Thyroid gland (tissue), 4 donors: ENCODE measurements around the gene ERBB3. TPM values are rescaled to one million over a fixed set of nuclear protein-coding genes. Genes with fewer than 3 reads are reported as not detected.
A peak's percentile ranks its signal among the peaks of the same experiment; 100 is the strongest.
"Not testable (repeated sequence)": the region's sequence is repeated elsewhere in the genome, so short reads cannot be mapped to it uniquely, and the experiment has no call there.

Experiments
- DNase-seq, 2 donors: peaks; one replicate each; pipeline ENCODE4 v3.0.0-alpha.2; 2019
- H3K27ac ChIP-seq, 3 donors: fragments of 200-600 bp; sonication (generic); 1 replicate in 2 of 3; 2 replicates in 1 of 3; pipeline ENCODE4 v1.5.1; 2016 to 2019; ENCODE audit warnings: mild to moderate bottlenecking in 1 of 3, moderate library complexity in 1 of 3
- H3K27me3 ChIP-seq: fragments of 200-600 bp; sonication (generic); one replicate; pipeline ENCODE4 v1.5.1; 2019
- H3K36me3 ChIP-seq, 2 donors: fragments of 200-600 bp; sonication (generic); one replicate each; pipeline ENCODE4 v1.5.1; 2016 to 2019
- H3K4me1 ChIP-seq, 2 donors: fragments of 200-600 bp; sonication (generic); one replicate each; pipeline ENCODE4 v1.5.1; 2017 to 2019
- H3K4me3 ChIP-seq, 3 donors: fragments of 200-600 bp; sonication (generic); replicated peaks in 1 of 3; 1 replicate in 2 of 3; 2 replicates in 1 of 3; pipeline ENCODE4 v1.5.1; 2016; ENCODE audit warnings: mild to moderate bottlenecking in 1 of 3
- H3K9me3 ChIP-seq: fragments of 200-600 bp; sonication (generic); one replicate; pipeline ENCODE4 v1.5.1; 2017
- POLR2A ChIP-seq, 2 donors: fragments of 450-650 bp; IDR thresholded peaks; one replicate each; pipeline ENCODE4 v1.6.1; 2017; ENCODE audit warnings: antibody characterized with exemption in 2 of 2, mild to moderate bottlenecking in 2 of 2, moderate library complexity in 1 of 2
- WGBS, 2 donors: methylation state at CpG; one replicate each; pipeline ENCODE4 v1.1.5; 2017; 5-methylcytosine and 5-hydroxymethylcytosine counted together
- intact Hi-C: fragments of 100-400 bp; cut with DNase I; formaldehyde crosslinking; loops from one replicate; pipeline ENCODE4 v1.15.1; 2023
- total RNA-seq, 4 donors: library from RNA; depleted of rRNA; stranded (reverse); fragments of >200 nt; gene quantifications; one replicate each; pipeline ENCODE4 v1.2.3, GENCODE V29; 2016
- TF ChIP-seq, protein P1 (sequence below), 6 experiments: fragments of 200-600 bp in 3 of 6; fragments of 450-650 bp in 3 of 6; sonication (generic) in 3 of 6; IDR thresholded peaks; one replicate each; pipeline ENCODE4 v1.5.1; 2016 to 2019; ENCODE audit warnings: antibody characterized with exemption in 6 of 6, mild to moderate bottlenecking in 2 of 6, inconsistent platforms in 1 of 6, moderate library complexity in 1 of 6

Gene ERBB3
- total RNA-seq, 4 donors from 2014 or later = 14.7 to 30.0 (median 20.4) TPM

DNA sequence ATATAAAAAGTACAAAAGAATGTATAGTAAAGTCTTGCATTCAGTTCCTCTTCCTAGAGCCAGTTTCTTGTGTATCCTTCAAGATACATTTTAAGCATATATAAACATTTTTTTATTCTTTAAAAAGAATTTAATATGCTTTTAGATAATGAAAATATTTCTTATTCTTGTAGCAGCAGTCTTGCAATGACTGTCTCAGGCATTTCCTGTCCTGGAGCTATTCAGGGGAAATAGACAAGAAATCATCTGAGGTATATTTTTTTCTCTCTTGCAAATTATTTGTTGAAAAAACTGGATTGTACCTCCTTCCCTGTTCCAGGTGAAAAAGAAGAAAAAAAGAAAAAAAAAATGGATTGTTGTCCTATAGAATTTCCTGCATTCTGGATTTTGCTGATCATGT, 17.0 kb upstream of the ERBB3 start:
- H3K36me3 ChIP-seq = no peaks in the 10 kb centered on the region
- intact Hi-C loops = no loop called here
- H3K4me1 ChIP-seq = no peaks in the 10 kb centered on the region
- no peak overlapping the region for H3K4me3 ChIP-seq
- H3K9me3 ChIP-seq = no peaks in the 10 kb centered on the region
- no peak overlapping the region for H3K27ac ChIP-seq
- no peak for DNase-seq
- TF ChIP-seq, protein P1, sequence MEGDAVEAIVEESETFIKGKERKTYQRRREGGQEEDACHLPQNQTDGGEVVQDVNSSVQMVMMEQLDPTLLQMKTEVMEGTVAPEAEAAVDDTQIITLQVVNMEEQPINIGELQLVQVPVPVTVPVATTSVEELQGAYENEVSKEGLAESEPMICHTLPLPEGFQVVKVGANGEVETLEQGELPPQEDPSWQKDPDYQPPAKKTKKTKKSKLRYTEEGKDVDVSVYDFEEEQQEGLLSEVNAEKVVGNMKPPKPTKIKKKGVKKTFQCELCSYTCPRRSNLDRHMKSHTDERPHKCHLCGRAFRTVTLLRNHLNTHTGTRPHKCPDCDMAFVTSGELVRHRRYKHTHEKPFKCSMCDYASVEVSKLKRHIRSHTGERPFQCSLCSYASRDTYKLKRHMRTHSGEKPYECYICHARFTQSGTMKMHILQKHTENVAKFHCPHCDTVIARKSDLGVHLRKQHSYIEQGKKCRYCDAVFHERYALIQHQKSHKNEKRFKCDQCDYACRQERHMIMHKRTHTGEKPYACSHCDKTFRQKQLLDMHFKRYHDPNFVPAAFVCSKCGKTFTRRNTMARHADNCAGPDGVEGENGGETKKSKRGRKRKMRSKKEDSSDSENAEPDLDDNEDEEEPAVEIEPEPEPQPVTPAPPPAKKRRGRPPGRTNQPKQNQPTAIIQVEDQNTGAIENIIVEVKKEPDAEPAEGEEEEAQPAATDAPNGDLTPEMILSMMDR (IDR thresholded peaks at IDR 0.05) = no peak
- no peak for TF ChIP-seq POLR2A (IDR thresholded peaks at IDR 0.05)
- no peaks in the 10 kb centered on the region for H3K27me3 ChIP-seq

DNA sequence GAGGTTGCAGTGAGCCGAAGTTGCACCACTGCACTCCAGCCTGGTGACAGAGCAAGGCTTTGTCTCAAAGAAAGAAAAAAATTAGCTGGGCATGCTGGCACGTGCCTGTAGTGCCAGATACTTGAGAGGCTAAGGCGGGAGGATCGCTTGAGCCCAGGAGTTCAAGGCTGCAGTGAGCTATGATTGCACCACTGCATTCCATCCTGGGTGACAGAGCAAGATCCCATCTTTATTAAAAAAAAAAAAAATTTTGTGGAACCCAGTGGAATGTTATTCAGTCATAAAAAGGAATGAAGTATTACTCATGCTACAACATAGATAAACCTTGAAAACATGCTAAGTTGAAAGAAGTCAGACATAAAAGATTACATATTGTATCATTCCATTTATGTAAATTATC, 8.3 kb upstream of the ERBB3 start:
- no peaks in the 10 kb centered on the region for H3K4me1 ChIP-seq
- intact Hi-C loops = no loop called here
- H3K27ac ChIP-seq = no peak overlapping the region
- no peaks in the 10 kb centered on the region for H3K9me3 ChIP-seq
- H3K27me3 ChIP-seq = no peaks in the 10 kb centered on the region
- WGBS, 2 donors = 62 to 69% methylated on average over 4 of the region's 4 CpGs
- DNase-seq = no peak
- TF ChIP-seq POLR2A (IDR thresholded peaks at IDR 0.05) = no peak
- TF ChIP-seq, protein P1 (IDR thresholded peaks at IDR 0.05) = no peak
- H3K36me3 ChIP-seq = no peaks in the 10 kb centered on the region
- H3K4me3 ChIP-seq = no peak overlapping the region

DNA sequence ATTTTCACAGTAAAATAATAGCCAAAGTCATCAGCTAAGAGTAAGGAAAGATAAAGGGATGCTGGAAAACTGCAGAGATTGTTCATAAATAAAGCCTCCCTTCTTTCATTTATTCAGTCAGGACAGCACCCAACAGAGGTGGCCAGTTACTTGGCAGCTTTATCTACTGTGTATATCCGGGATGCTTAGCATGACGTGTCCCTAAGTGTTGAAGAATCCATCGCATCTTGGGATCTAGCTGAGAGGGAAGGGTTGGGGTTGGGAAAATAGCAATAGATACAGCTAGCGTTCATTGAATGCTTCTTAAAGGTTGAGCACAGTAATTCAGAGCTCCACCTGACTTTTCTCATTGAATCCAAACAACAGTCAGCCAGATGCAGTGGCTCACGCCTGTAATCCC, 5.6 kb upstream of the ERBB3 start:
- H3K4me1 ChIP-seq = peaks cover 0 to 3% of the 10 kb centered on the region in 2 donors
- TF ChIP-seq, protein P1 (IDR thresholded peaks at IDR 0.05) = no peak
- no peak for TF ChIP-seq POLR2A (IDR thresholded peaks at IDR 0.05)
- H3K27ac ChIP-seq = no peak overlapping the region
- H3K36me3 ChIP-seq = no peaks in the 10 kb centered on the region
- 87 to 92% methylated on average over 5 of the region's 5 CpGs for WGBS, 2 donors
- H3K9me3 ChIP-seq = no peaks in the 10 kb centered on the region
- no peak for DNase-seq
- no peaks in the 10 kb centered on the region for H3K27me3 ChIP-seq
- intact Hi-C loops = no loop called here
- no peak overlapping the region for H3K4me3 ChIP-seq

DNA sequence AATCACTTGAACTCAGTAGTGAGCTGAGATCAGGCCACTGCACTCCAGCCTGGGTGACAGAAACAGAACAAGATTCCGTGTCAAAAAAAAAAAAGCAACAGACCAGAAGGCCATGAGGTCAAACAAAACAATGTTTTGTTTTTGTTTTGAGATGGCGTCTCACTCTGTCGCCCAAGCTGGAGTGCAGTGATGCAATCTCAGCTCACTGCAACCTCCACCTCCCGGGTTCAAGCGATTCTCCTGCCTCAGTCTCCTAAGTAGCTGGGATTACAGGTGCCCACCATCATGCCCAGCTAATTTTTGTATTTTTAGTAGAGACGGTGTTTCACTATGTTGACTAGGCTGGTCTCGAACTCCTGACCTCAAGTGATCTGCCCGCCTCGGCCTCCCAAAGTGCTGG, 2.0 kb upstream of the ERBB3 start:
- 72 to 77% methylated on average over 9 of the region's 9 CpGs for WGBS, 2 donors
- DNase-seq, H3K36me3 ChIP-seq, H3K27me3 ChIP-seq, H3K9me3 ChIP-seq, intact Hi-C loops, H3K4me3 ChIP-seq, H3K27ac ChIP-seq: not testable (repeated sequence)
- peaks cover 3 to 12% of the 10 kb centered on the region in 2 donors for H3K4me1 ChIP-seq

DNA sequence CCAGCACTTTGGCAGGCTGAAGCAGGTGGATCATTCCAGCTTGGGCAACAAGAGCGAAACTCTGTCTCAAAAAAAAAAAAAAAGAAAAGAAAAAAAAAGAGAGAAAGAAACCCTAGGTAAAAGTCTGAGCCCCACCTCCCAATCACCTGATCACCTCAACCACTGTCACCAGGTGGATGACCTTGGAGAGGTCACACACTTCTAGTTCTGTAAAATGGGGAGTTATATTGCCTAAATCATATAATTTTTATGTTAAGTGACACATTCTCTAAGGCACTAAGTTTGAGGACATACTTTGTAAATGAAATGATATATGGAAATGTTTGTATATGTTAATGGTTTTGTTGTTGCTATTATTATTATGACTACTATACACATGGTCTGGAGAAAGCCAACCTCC, 1.5 kb upstream of the ERBB3 start:
- TF ChIP-seq, protein P1 (IDR thresholded peaks at IDR 0.05) = no peak
- TF ChIP-seq POLR2A (IDR thresholded peaks at IDR 0.05) = no peak
- H3K27me3 ChIP-seq = no peaks in the 10 kb centered on the region
- peak overlapping the region in 2 of 3 donors; percentile 83 to 91 for H3K27ac ChIP-seq
- WGBS, 2 donors = 96 to 100% methylated on average over 1 of the region's 1 CpG
- H3K4me1 ChIP-seq = peaks cover 3 to 12% of the 10 kb centered on the region in 2 donors
- DNase-seq = no peak
- no peaks in the 10 kb centered on the region for H3K36me3 ChIP-seq
- intact Hi-C loops = no loop called here
- H3K9me3 ChIP-seq = no peaks in the 10 kb centered on the region
- no peak overlapping the region for H3K4me3 ChIP-seq
